Activated CD8-positive, alpha-beta T cell treated with anti-CD3 and anti-CD28 coated beads for 36 hours (primary cell): ENCODE data around the gene CDC20. TPM values are rescaled to one million over a fixed set of nuclear protein-coding genes. Genes with fewer than 3 reads are reported as not detected.

Experiments
- ATAC-seq: fragments of 200-7000 bp; cut with Tn5 transposase; one replicate; pipeline ENCODE4 v1.10.0; 2021; ENCODE audit warnings: mild to moderate bottlenecking, moderate library complexity
- CTCF ChIA-PET: fragments of 350-600 bp; sonication (Branson Sonifier 250); formaldehyde crosslinking; loops from one replicate; lab custom pipeline; 2021; ENCODE audit warnings: antibody characterized with exemption; lab: Charles Lee
- POLR2A ChIA-PET: fragments of 350-600 bp; sonication (Branson Sonifier 250); formaldehyde crosslinking; loops from one replicate; lab custom pipeline; 2021; ENCODE audit warnings: antibody characterized with exemption; lab: Charles Lee
- DNase-seq: peaks from one replicate; pipeline ENCODE4 v3.0.0-alpha.2; 2020
- H3K27ac Mint-ChIP-seq: one replicate; pipeline ENCODE4 v1.8.0; 2021; ENCODE audit warnings: mild to moderate bottlenecking, mixed read lengths
- H3K27me3 Mint-ChIP-seq: one replicate; pipeline ENCODE4 v1.8.0; 2021; ENCODE audit warnings: mixed read lengths
- H3K36me3 Mint-ChIP-seq: one replicate; pipeline ENCODE4 v1.8.0; 2021; ENCODE audit warnings: low read depth, mixed read lengths
- H3K4me1 Mint-ChIP-seq: one replicate; pipeline ENCODE4 v1.8.0; 2021; ENCODE audit warnings: low read depth, mixed read lengths
- H3K4me3 Mint-ChIP-seq: one replicate; pipeline ENCODE4 v1.8.0; 2021; ENCODE audit warnings: mild to moderate bottlenecking, moderate library complexity, mixed read lengths
- H3K9me3 Mint-ChIP-seq: one replicate; pipeline ENCODE4 v1.8.0; 2021; ENCODE audit warnings: mixed read lengths
- CTCF ChIP-seq: fragments of 200-600 bp; IDR thresholded peaks from one replicate; pipeline ENCODE4 v1.8.0; 2022; ENCODE audit warnings: antibody characterized with exemption, mild to moderate bottlenecking
- intact Hi-C: fragments of 100-400 bp; cut with micrococcal nuclease; formaldehyde crosslinking; loops from one replicate; pipeline ENCODE4 v1.10.0; 2022
- total RNA-seq, 2 experiments: library from RNA; stranded (reverse); gene quantifications; one replicate each; pipeline ENCODE4 v1.2.3, GENCODE V29; 2021

CDC20 gene
- total RNA-seq, 2 experiments from 2014 or later, result 160 to 167 TPM

GRCh38 chr1:43372172-43372571 is 13.4 kb downstream of the CDC20 start:
- POLR2A ChIA-PET, result no interaction called here
- peaks cover 9% of the 10 kb centered on the region for H3K4me1 Mint-ChIP-seq

GRCh38 chr1:43373066-43373940 is 14.5 kb downstream of the CDC20 start:
- Mint-ChIP-seq H3K4me3 (no peak overlapping the region), H3K27ac (no peak overlapping the region), H3K36me3 (peaks cover 7% of the 10 kb centered on the region), H3K9me3 (no peaks in the 10 kb centered on the region), H3K4me1 (peaks cover 9% of the 10 kb centered on the region), H3K27me3 (no peaks in the 10 kb centered on the region)
- ChIA-PET CTCF (no interaction called here), POLR2A (interaction anchor here (0.7 kb wide), 1 partner anchor 32 kb away, joined by 4 read pairs; no protein-coding TSS in a partner anchor)
- ATAC-seq (no peak), DNase-seq (no peak)
- no peak for TF ChIP-seq CTCF
- intact Hi-C loops, result no loop called here

More at GRCh38 chr1:43372172-43372571, 13.4 kb downstream of the CDC20 start:
- Mint-ChIP-seq H3K27me3 (no peaks in the 10 kb centered on the region), H3K36me3 (peaks cover 9% of the 10 kb centered on the region), H3K4me3 (no peak overlapping the region), H3K9me3 (no peaks in the 10 kb centered on the region), H3K27ac (no peak overlapping the region)
- no peak for TF ChIP-seq CTCF
- DNase-seq (no peak), ATAC-seq (no peak)
- CTCF ChIA-PET, result interaction anchor here (1.0 kb wide), 1 partner anchor 11 kb away, joined by 3 read pairs; no protein-coding TSS in a partner anchor
- intact Hi-C loops, result no loop called here

- Mint-ChIP-seq H3K9me3 (no peaks in the 10 kb centered on the region), H3K27me3 (no peaks in the 10 kb centered on the region), H3K4me1 (peaks cover 5% of the 10 kb centered on the region), H3K27ac (no peak overlapping the region), H3K36me3 (peaks cover 12% of the 10 kb centered on the region), H3K4me3 (no peak overlapping the region)
- ChIA-PET CTCF (interaction anchor here (0.8 to 1.6 kb wide), 3 partner anchors 8 to 158 kb away, joined by 4 to 6 read pairs (median 6); partner anchors contain the start of gene ELOVL1), POLR2A (interaction anchor here (2.2 kb wide), 1 partner anchor 10 kb away, joined by 7 read pairs; no protein-coding TSS in a partner anchor)
- DNase-seq (no peak), ATAC-seq (no peak)
- intact Hi-C loops, result no loop called here
- no peak for TF ChIP-seq CTCF
Measured at GRCh38 chr1:43376723-43377235, 18.0 kb downstream of the CDC20 start.

- TF ChIP-seq CTCF, result no peak
- no peak overlapping the region for H3K4me3 Mint-ChIP-seq
- no peak overlapping the region for H3K27ac Mint-ChIP-seq
- no peak for ATAC-seq
- ChIA-PET POLR2A (interaction anchor here (1.2 kb wide), 1 partner anchor 22 kb away, joined by 3 read pairs; no protein-coding TSS in a partner anchor), CTCF (interaction anchor here (1.5 kb wide), 1 partner anchor 10 kb away, joined by 6 read pairs; the partner anchor contains the start of gene ELOVL1)
- DNase-seq, result no peak
- no peaks in the 10 kb centered on the region for H3K27me3 Mint-ChIP-seq
- intact Hi-C loops, result no loop called here
- peaks cover 7% of the 10 kb centered on the region for H3K4me1 Mint-ChIP-seq
- no peaks in the 10 kb centered on the region for H3K9me3 Mint-ChIP-seq
- H3K36me3 Mint-ChIP-seq, result peaks cover 16% of the 10 kb centered on the region
Measured at GRCh38 chr1:43377831-43378230, 19.1 kb downstream of the CDC20 start.

GRCh38 chr1:43379476-43379875 is 20.7 kb downstream of the CDC20 start:
- POLR2A ChIA-PET, result no interaction called here
- no peaks in the 10 kb centered on the region for H3K27me3 Mint-ChIP-seq
- no peak for TF ChIP-seq CTCF
- peaks cover 7% of the 10 kb centered on the region for H3K4me1 Mint-ChIP-seq
- H3K36me3 Mint-ChIP-seq, result peaks cover 23% of the 10 kb centered on the region
- no peak overlapping the region for H3K27ac Mint-ChIP-seq
- CTCF ChIA-PET, result no interaction called here
- ATAC-seq (no peak), DNase-seq (no peak)
- no peak overlapping the region for H3K4me3 Mint-ChIP-seq
- intact Hi-C loops, result no loop called here
- H3K9me3 Mint-ChIP-seq, result no peaks in the 10 kb centered on the region
